ENCODE data around the gene EIF4B.

EIF4B gene

GRCh38 chr12:53046655-53047220, 40.5 kb downstream of the EIF4B start:
- peak; percentile 16 to 31 for DNase-seq (ENCODE audit: low read depth in 2 of 2)

- peak in 1 of 2 donors; percentile 55 for DNase-seq (ENCODE audit: low read depth in 2 of 2)
These were observed 41.2 kb downstream of the EIF4B start for GRCh38 chr12:53047221-53048032.

- DNase-seq (ENCODE audit: low read depth in 2 of 2), result no peak
These were observed 42.0 kb downstream of the EIF4B start for GRCh38 chr12:53048033-53048779.

GRCh38 chr12:53048780-53049401, 42.6 kb downstream of the EIF4B start:
- no peak for DNase-seq (ENCODE audit: low read depth in 2 of 2)

- DNase-seq (ENCODE audit: low read depth in 2 of 2), result no peak
These were observed 43.5 kb downstream of the EIF4B start, which contains the start of gene TNS2 for GRCh38 chr12:53049571-53050318. Gene TNS2 (plus strand): TSS chr12:53050065. CDS start chr12:53050186, 121 bp downstream.

GRCh38 chr12:53050426-53051057, 44.3 kb downstream of the EIF4B start:
- no peak for DNase-seq (ENCODE audit: low read depth in 2 of 2)

GRCh38 chr12:53051058-53051880, 45.0 kb downstream of the EIF4B start:
- DNase-seq (ENCODE audit: low read depth in 2 of 2), result no peak

- DNase-seq (ENCODE audit: low read depth in 2 of 2), result no peak
These were observed 45.7 kb downstream of the EIF4B start for GRCh38 chr12:53051881-53052412.

- no peak for DNase-seq (ENCODE audit: low read depth in 2 of 2)
These were observed 46.4 kb downstream of the EIF4B start for GRCh38 chr12:53052419-53053217.

- DNase-seq (ENCODE audit: low read depth in 2 of 2), result peak in 1 of 2 donors; percentile 42
These were observed 47.2 kb downstream of the EIF4B start for GRCh38 chr12:53053218-53054111.

- peak; percentile 87 to 92 for DNase-seq (ENCODE audit: low read depth in 2 of 2)
These were observed 48.0 kb downstream of the EIF4B start for GRCh38 chr12:53054112-53054878.

GRCh38 chr12:53055471-53056266, 49.4 kb downstream of the EIF4B start:
- no peak for DNase-seq (ENCODE audit: low read depth in 2 of 2)

- no peak for DNase-seq (ENCODE audit: low read depth in 2 of 2)
These were observed 50.0 kb downstream of the EIF4B start for GRCh38 chr12:53056296-53056695.

- no peak for DNase-seq (ENCODE audit: low read depth in 2 of 2)
These were observed 50.6 kb downstream of the EIF4B start for GRCh38 chr12:53056901-53057300.

- DNase-seq (ENCODE audit: low read depth in 2 of 2), result no peak
These were observed 51.7 kb downstream of the EIF4B start for GRCh38 chr12:53057816-53058500.

Data from stimulated activated CD4-positive, alpha-beta T cell treated with anti-CD3 and anti-CD28 coated beads, Interleukin-15, amount 100 ng/mL, for 48 hours (primary cell).